Measurements from ENCODE around the gene APOBEC3G. TPM values are rescaled to one million over a fixed set of nuclear protein-coding genes. Genes with fewer than 3 reads are reported as not detected.

The APOBEC3G gene
- total and polyA plus RNA-seq, 3 donors from 2014 or later: 56.4 to 73.8 (median 68.3) TPM

DNA sequence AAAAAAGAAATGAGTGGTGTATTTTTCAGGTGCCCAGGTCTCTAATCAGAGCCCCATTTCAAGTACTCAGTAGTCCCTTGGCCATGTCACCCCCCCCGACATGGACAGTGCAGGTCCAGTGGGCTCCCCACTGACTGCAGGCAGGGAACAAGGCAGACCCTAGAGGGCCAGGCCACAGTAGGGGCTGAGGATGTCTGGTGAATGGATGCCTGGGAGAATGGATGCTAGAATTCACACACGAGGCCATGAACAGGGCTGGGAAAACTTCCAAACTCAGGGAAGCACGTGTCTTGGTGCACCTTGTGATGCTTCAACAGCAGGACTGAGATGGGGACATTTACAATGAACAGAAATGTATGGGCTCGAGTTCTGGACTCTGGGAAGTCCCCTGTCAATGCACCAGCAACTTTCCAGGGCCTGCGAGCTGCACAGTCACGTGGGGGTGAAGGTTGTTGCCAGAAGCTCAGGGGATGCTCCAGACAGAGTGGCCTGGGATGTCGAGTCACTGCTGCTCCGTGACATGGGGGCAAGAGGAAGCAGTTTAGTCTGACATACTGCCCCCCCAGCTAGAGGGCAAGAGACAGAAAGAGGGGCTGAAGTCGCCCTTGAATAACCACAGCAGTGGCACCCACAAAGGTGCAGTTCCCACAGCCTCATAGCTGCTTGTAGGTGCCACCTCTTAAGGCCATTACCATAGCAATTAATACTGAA is 3.1 kb downstream of the APOBEC3G start:
- Histone ChIP-seq H3K4me1 (peaks cover 12% of the 10 kb centered on the region), H3K27me3 (no peaks in the 10 kb centered on the region), H3K27ac (no peak overlapping the region), H3K36me3 (ENCODE audit: low read depth, missing control alignments) (no peaks in the 10 kb centered on the region), H3K9me3 (no peaks in the 10 kb centered on the region), H3K4me3 (no peak overlapping the region)
- no peak for TF ChIP-seq CTCF (IDR thresholded peaks at IDR 0.05)
- no peak for TF ChIP-seq POLR2A (IDR thresholded peaks at IDR 0.05)
- intact Hi-C loops (cut with DNase I; ENCODE audit: low total_unique reads): no loop called here
- no peak for DNase-seq
- 61 to 66% methylated on average over 8 to 9 of the region's 9 CpGs for WGBS, 2 donors

DNA sequence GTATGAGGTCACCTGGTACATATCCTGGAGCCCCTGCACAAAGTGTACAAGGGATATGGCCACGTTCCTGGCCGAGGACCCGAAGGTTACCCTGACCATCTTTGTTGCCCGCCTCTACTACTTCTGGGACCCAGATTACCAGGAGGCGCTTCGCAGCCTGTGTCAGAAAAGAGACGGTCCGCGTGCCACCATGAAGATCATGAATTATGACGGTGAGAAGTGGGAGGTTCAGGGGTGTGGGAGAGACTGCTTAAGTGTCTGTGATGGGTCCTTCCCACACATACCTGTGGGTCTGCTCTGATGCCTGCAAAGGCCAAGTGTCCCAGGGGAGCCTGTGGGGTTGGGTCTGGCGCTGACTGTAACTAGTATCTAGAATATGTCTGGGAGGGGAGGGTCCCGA is 3.9 kb downstream of the APOBEC3G start:
- no peaks in the 10 kb centered on the region for H3K27me3 ChIP-seq
- H3K36me3 ChIP-seq (ENCODE audit: low read depth, missing control alignments): no peaks in the 10 kb centered on the region
- H3K4me3 ChIP-seq: no peak overlapping the region
- WGBS, 2 donors: 78 to 84% methylated on average over 9 to 12 of the region's 12 CpGs
- intact Hi-C loops (cut with DNase I; ENCODE audit: low total_unique reads): no loop called here
- H3K27ac ChIP-seq: no peak overlapping the region
- TF ChIP-seq POLR2A (IDR thresholded peaks at IDR 0.05): no peak
- TF ChIP-seq CTCF (IDR thresholded peaks at IDR 0.05): no peak
- H3K4me1 ChIP-seq: peaks cover 12% of the 10 kb centered on the region
- no peak for DNase-seq
- H3K9me3 ChIP-seq: no peaks in the 10 kb centered on the region

DNA sequence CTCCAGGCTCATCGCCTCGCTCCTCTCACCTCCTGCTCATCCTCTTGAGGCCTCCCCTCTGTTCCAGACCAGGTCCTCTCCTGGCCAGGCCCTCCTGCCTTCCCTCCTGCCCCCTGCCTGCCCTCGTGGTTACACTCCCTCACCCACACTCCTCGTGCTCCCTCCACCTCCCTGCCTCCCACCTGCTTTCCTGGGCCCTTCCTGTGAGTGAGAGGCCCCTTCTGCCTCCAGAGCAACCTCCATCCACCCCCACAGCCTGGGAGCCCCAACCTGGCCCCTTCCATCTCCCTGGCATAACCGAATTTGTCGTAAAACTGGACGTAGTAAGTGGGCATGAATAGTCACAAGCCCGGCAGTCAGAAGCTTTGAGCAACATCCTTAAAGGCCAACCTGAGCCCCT is 4.5 kb downstream of the APOBEC3G start:
- intact Hi-C loops (cut with DNase I; ENCODE audit: low total_unique reads): no loop called here
- Histone ChIP-seq H3K9me3 (no peaks in the 10 kb centered on the region), H3K4me1 (peaks cover 12% of the 10 kb centered on the region), H3K4me3 (no peak overlapping the region), H3K36me3 (ENCODE audit: low read depth, missing control alignments) (no peaks in the 10 kb centered on the region), H3K27me3 (no peaks in the 10 kb centered on the region), H3K27ac (no peak overlapping the region)
- no peak for TF ChIP-seq CTCF (IDR thresholded peaks at IDR 0.05)
- DNase-seq: no peak
- 74 to 76% methylated on average over 8 of the region's 8 CpGs for WGBS, 2 donors

DNA sequence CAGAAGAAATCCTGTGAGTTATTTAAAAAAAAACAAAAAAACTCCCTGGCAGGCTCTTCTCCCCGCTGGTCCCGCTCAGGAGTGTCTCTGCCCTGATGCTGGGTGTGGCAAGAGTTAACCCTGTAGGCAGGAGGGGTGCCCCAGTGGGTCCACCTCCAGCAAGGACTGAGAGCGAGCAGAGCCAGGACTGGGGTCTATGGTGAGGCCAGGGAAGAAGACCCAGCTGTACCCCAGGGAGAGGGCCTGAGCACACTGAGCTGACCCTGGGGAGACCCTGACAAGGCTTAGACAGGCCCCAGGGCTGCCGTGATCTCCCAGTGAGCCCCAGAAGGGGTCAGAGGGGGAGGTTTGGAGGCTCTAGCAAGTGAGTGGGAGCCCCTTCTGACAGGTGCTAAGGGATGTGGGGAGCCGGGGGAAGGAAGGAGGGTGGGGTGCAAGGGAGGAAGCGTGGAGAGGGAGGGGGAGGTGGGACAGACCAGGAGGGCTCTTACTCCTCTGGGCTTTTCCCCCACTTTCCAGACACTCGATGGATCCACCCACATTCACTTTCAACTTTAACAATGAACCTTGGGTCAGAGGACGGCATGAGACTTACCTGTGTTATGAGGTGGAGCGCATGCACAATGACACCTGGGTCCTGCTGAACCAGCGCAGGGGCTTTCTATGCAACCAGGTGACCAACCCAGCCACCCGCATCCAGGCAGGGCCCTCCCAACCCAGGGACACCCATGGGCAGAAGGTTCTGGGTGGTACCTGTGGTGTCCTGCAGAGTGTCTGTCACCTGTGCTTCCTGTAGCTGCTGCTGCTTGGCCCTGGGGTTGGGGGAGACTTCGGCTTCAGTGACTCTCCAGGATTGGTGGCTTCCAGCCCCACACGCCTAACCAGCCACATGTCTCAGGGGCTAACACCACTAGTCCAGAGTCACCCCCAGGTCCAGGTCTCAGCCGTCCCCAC is 6.4 kb downstream of the APOBEC3G start:
- WGBS, 2 donors: 80 to 90% methylated on average over 9 to 10 of the region's 14 CpGs
- no peak for DNase-seq

More for the DNA sequence above, 6.4 kb downstream of the APOBEC3G start:
- Histone ChIP-seq H3K9me3 (no peaks in the 10 kb centered on the region), H3K27me3 (no peaks in the 10 kb centered on the region), H3K36me3 (ENCODE audit: low read depth, missing control alignments) (no peaks in the 10 kb centered on the region), H3K27ac (no peak overlapping the region), H3K4me1 (peaks cover 15% of the 10 kb centered on the region), H3K4me3 (no peak overlapping the region)
- no peak for TF ChIP-seq POLR2A (IDR thresholded peaks at IDR 0.05)
- no peak for TF ChIP-seq CTCF (IDR thresholded peaks at IDR 0.05)
- intact Hi-C loops (cut with DNase I; ENCODE audit: low total_unique reads): no loop called here

Data from testis (tissue), 3 donors.